Measurements from ENCODE around the gene WWOX.

DNA sequence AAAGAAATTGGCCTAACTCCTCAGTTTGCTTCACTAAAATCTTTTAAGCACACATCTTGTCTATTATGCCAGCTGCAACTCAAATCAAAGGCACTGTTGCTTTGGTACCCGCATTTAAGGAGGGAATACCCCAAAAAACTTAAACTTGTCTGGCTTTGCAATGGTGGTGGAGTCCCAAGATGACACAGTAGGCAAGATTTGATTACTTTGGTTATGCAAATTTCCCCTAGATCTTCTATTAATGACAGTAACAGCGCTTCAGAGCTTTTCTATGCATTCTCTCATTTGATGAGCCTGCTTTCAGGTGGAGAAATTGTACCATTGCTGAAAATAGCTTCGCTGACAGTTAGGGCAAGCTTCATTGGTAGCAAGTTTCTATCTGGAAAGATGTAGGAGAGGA, 27.2 kb downstream of the WWOX start:
- TF ChIP-seq, protein P1, sequence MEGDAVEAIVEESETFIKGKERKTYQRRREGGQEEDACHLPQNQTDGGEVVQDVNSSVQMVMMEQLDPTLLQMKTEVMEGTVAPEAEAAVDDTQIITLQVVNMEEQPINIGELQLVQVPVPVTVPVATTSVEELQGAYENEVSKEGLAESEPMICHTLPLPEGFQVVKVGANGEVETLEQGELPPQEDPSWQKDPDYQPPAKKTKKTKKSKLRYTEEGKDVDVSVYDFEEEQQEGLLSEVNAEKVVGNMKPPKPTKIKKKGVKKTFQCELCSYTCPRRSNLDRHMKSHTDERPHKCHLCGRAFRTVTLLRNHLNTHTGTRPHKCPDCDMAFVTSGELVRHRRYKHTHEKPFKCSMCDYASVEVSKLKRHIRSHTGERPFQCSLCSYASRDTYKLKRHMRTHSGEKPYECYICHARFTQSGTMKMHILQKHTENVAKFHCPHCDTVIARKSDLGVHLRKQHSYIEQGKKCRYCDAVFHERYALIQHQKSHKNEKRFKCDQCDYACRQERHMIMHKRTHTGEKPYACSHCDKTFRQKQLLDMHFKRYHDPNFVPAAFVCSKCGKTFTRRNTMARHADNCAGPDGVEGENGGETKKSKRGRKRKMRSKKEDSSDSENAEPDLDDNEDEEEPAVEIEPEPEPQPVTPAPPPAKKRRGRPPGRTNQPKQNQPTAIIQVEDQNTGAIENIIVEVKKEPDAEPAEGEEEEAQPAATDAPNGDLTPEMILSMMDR (IDR thresholded peaks at IDR 0.05) = no peak
- TF ChIP-seq POLR2A (IDR thresholded peaks at IDR 0.05) = no peak

Data from thyroid gland (tissue), 4 donors.